NB4 (cell line): ENCODE measurements around the gene KCTD21.
"Not testable (repeated sequence)": the region's sequence is repeated elsewhere in the genome, so short reads cannot be mapped to it uniquely, and the experiment has no call there.

Experiments
- CTCF ChIP-seq: IDR thresholded peaks from one replicate; pipeline ENCODE4 v1.5.1; 2012; ENCODE audit warnings: low read depth, low read length
- MAX ChIP-seq: IDR thresholded peaks from 2 replicates; pipeline ENCODE4 v1.6.1; 2011; ENCODE audit warnings: low read depth, low read length

GRCh38 chr11:78222726-78223125 is 34.3 kb upstream of the KCTD21 start:
- not testable (repeated sequence) for TF ChIP-seq CTCF, MAX
